Anterior cingulate cortex (tissue), 58 donors: ENCODE data around the gene DOCK9.

ENCODE experiments used
- DNase-seq, 58 donors: peaks; one replicate each; lab custom pipeline; 2025; lab: John Stamatoyannopoulos, UW

Gene DOCK9

DNA sequence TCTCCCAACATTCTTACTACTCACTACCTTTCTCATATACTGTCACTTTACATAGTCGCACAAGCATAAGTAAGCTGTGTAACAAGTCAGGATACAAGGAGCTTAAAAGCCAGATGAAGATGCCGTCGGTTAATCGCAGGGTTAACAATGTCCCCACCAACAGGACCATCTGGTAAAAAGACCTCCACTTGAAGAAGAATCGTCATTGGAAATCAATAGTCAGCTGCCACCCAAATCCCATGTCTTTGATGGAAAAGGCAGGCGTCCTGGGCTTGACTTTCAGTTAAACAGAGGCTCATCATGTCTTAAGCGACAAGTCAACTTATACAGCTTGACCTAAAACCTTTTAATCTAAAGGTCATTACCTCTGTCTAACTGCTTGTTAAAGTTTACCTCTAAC is 27.2 kb downstream of the DOCK9 start:
- no peak for DNase-seq

- DNase-seq: no peak
Observed at GRCh38 chr13:98947925-98948324, 29.9 kb downstream of the DOCK9 start.

DNA sequence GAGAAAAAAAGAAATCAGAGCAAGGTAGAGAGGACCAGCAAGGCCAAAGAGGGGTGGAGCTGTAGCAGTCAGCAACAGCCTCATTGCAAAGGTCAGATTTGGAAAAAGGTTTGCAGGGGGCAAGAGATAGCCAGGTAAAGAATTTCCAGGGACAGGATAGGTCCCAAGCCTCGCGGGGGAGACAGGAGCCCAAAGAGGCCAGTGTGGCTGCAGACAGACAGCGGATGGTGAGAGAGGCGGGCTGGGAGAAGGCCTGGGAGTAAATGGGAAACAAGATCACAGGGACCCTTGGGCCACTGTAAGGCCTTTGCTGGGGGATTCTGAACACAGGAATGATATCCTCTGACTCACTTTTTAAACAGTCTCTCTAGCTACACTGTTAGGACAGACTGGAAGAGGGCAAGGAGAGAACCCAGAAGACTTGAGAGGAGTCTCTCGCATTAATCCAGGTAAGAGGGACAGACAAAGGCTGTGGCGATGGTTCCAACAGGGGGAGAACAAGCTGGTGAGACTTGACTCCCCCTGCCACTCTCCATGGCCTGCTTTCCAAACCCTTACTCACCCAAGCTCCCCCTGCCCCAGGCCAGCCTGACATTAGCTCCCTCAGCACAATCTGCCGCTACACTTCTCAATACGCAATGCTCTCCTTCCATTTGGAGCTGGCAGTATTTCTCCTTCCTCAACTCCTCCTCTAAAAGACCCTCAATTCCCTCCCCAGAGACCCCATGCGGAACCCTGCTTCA is 31.8 kb downstream of the DOCK9 start:
- DNase-seq: no peak

DNA sequence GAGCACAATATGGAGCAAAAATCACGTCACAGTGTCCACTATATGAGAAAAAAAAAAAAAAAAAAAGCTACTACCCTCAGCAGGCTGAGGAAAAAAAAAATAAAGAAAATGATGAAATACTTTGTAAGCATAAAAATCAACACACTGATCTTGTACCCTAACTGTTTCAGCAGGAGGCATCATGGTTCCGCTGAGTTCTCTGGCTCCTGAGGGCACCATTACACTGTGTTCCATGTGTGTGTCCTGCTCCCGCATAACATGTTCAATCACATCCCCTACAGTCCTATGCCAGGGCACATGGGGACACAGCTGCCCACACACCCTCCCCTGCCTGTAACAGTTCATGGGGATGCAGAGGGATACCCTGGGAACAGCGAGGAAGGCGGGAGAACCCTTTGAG is 33.5 kb downstream of the DOCK9 start:
- no peak for DNase-seq

GRCh38 chr13:98942997-98943396 is 34.9 kb downstream of the DOCK9 start:
- DNase-seq: peak in 1 of 58 donors; percentile 34

DNA sequence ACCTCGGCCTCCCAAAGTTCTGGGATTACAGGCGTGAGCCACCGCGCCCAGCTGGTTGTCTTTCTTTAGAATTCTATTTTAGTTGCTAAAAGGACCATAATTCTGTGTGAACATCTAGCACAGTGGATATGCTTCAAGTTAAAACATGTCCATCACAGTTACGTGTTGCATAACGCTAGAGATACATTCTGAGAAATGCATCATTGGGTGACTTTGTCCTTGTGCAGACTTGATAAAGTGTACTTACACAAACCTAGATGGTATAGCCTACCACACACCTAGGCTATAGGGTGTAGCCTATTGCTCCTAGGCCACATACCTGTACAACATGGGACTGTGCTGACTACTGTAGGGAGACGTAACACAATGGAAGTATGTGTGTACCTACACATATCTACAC is 35.4 kb downstream of the DOCK9 start:
- no peak for DNase-seq

DNA sequence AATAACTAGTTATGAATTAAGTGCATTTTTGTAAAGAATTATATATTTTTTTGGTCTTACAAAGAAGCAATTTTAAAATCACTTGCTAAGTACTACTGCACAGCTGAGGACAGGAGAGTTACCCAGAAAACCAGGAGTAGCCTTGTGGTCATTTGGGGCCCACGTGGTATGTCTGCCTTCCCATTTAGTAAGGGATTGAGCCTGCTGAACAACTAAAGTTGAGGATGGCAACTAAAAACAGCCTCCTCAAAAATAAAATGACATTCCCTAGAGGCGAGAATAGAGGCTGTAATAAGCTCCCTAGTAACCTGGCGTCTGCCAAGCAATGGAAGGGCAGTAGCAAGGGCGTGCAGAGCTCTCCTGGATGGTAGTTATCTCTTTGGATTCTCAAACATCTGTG is 36.3 kb downstream of the DOCK9 start:
- no peak for DNase-seq

DNA sequence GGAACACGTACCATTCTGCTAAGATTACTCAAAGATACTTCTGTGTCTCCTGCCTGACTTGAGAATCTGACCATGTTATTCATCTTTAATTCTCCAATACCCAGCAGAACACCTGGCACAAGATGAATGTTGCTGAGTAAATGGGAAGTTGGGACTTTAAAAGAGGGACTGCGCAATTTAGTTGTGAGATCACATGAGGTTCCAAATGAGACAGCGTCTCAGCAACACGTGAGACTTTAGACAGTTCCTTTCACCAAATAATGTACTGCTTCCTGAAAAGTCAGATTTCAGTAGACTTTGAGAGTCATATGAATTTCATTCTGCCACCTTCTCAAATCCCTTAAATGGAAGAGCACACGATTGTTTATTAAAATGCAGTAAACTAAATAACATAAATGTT is 36.7 kb downstream of the DOCK9 start:
- DNase-seq: no peak

- no peak for DNase-seq
Observed at GRCh38 chr13:98940325-98941001, 37.4 kb downstream of the DOCK9 start.

- DNase-seq: no peak
Observed at GRCh38 chr13:98939660-98940191, 38.1 kb downstream of the DOCK9 start.

DNA sequence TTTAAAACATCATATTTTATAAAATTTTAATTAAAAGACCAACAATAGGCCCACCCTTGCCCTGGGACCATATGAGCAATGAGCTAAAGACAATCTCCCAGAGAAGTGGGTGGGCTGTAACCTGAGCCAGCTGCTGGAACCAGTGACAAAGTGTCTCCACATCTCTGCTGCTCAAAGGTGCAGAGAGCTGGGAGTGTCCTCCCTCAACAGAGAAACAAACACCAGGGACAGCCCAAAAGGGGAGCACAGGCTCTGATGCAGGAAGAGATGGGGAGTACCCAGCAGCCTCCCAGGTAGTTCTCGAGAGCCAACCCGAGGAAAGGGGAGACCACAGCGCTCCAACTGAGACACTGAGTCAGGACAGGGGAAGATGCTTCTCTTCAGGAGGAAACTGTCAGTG is 39.1 kb downstream of the DOCK9 start:
- no peak for DNase-seq

DNA sequence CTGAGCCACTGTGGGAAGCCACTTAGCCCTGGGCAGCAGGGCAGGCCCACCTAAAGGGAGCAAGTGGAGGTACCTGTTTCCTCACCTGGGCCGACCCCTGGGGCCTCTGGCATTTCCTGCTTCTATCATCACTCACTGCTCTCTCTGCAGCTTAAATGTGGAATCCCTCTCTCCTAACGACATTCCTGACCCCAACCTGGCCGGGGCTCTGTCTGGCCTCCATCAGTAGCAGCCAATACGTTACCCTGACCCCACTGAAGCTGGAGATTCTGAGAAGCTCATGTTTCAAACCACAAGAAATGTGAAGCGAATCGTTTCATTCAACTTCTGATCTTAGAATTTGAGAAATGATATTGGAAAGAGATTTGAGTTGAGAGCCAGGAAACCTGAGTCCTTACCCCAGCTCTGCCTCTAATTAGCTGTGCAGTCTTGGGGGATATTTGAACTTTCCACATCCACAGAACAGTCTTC is 39.9 kb downstream of the DOCK9 start:
- DNase-seq: no peak

DNA sequence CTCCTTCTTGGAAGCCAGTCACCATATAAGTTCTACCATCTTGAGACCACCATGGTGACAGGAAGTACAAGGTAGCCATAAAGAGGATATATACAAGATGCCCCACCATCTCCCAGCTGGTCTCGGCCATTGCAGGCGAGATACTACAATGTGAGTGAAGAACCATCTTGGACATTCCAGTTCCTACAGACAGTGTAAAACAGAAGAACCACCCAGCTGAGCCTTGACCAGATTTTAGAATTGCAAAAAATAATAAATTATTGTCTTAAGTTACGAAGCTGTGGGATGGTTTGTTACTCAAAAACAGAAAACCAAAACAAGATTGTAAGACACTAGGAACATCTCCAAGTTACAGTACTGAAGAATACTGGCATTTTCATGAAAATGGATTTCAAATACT is 43.6 kb downstream of the DOCK9 start:
- no peak for DNase-seq

DNA sequence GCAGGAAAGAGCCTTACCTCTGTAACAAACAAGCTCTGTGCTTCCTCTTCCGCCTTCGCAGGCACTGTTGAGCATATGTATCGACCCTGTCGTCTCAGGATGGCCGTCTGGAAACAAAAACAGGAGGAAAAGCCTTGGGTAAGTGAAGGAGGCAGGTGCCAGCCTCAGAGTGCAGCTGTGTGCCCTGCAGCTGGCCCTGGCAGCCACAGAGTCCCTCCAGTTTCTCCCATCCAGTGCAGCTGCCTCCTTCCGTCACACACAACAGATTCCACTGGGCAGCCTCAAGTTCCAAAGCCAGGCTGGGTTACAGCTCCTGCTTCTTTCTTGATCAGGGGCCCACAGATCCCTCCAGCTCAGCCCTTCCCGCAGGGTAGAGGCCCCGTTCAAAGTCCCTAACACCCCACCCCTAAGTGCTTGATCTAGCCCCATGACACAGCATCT is 47.7 kb downstream of the DOCK9 start:
- DNase-seq: peak in 29 of 58 donors; percentile 7 to 56 (median 24)

GRCh38 chr13:98927951-98928927 is 49.6 kb downstream of the DOCK9 start:
- DNase-seq: no peak

GRCh38 chr13:98925949-98926348 is 51.9 kb downstream of the DOCK9 start:
- no peak for DNase-seq

- DNase-seq: no peak
Observed at GRCh38 chr13:98923641-98924397, 54.0 kb downstream of the DOCK9 start.

DNA sequence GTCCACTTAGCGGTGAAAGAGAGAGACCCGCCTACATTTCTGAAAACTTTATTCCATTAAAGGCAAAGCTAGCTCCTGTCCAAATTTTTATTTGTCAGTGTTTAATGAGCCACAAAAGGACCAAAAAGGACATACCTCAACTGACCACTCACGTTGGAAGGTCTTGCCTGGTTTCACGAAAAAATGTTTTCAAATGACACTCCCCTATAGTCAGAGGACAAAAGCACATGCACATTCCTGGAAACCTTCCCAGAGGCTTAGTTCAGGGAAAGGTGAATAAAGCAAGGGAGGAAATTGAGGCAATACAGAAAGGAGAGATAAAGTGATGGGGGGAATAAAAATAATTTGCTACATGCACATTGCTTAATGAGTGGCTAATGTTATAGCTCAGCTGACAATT is 55.6 kb downstream of the DOCK9 start:
- DNase-seq: no peak

DNA sequence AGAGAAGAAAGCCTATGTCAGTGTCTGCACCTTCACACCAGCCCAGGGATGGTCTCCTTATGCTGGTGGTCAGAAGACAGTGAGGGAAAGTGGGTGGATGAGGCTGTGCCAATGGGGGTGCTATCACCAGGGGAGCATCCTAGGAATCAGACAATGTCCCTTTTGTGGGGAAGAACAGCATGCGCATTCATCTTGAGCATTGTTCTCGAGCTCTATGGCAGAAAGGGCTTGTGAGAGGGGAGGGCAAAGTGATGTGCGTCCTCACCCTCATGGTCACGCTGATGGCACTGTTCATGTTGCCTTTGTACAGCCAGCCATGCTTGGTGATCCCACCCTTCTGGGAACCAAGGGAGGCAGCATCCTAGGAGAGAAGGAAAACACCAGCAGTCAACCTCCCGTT is 56.1 kb downstream of the DOCK9 start:
- DNase-seq: peak in 41 of 58 donors; percentile 9 to 87 (median 50)
